Measurements from ENCODE around the gene TCL1B. TPM values are rescaled to one million over a fixed set of nuclear protein-coding genes. Genes with fewer than 3 reads are reported as not detected.

The TCL1B gene
- total and polyA plus RNA-seq, 2 donors (not counting 1 experiment from before 2014, with no cell fraction given) = 5.7 to 9.6 TPM

DNA sequence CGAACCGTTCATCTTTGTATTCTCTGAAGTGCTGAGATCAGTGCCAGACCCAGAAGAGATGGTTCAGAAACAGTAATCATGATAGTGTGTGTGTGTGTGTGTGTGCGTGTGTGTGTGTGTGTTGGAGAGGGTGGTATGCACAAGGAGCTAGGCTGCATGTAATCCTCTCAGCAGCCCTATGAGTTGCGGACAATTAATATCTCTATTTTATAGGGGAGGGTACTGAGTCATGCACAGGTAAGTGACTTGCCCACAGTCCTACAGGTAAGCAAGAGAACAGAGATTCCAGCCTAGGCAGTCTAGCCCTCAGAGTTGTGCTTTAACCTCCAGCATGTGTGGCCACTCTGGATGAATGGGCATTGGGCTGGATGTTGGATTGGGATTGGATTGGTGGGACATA lies 55.6 kb downstream of the TCL1B start:
- peaks cover 0 to 16% (median 14%) of the 10 kb centered on the region in 3 donors for H3K9me3 ChIP-seq (ENCODE audit: control extremely low read depth in 1 of 3, control insufficient read depth in 2 of 3, insufficient read depth in 1 of 3, low read length in 2 of 3)
- DNase-seq = no peak
- Mint-ChIP-seq H3K27ac (no peak overlapping the region), H3K9me3 (ENCODE audit: insufficient read depth) (peaks cover 5% of the 10 kb centered on the region), H3K27me3 (peaks cover 4% of the 10 kb centered on the region), H3K4me1 (peaks cover 28% of the 10 kb centered on the region), H3K4me3 (no peak overlapping the region)
- H3K4me3 ChIP-seq (ENCODE audit: control extremely low read depth in 1 of 5, extremely low read depth in 1 of 5, insufficient read depth in 1 of 5, low read depth in 2 of 5, low read length in 4 of 5) = no peak overlapping the region
- H3K36me3 ChIP-seq (replicated peaks in 1 of 2; ENCODE audit: control extremely low read depth in 1 of 2, control insufficient read depth in 1 of 2, extremely low read depth in 1 of 2, insufficient read depth in 2 of 2, low read length in 1 of 2) = no peaks in the 10 kb centered on the region
- 84% methylated on average over 2 of the region's 4 CpGs for WGBS (ENCODE audit: insufficient coverage)
- H3K27me3 ChIP-seq (replicated peaks in 1 of 4; ENCODE audit: control extremely low read depth in 1 of 4, control insufficient read depth in 3 of 4, insufficient read depth in 4 of 4, low read length in 3 of 4) = no peaks in the 10 kb centered on the region
- peaks cover 27 to 28% of the 10 kb centered on the region in 2 donors for H3K4me1 ChIP-seq (ENCODE audit: control insufficient read depth in 2 of 2, insufficient read depth in 2 of 2, low read length in 2 of 2)
- no peak for ATAC-seq (ENCODE audit: low read depth)
- H2AFZ ChIP-seq (ENCODE audit: insufficient read depth, low read depth, low read length, poor library complexity, severe bottlenecking) = no peak overlapping the region
- H3K9ac ChIP-seq (ENCODE audit: low read length) = no peak overlapping the region
- ChIA-PET CTCF (interaction anchor here (1.1 kb wide), 1 partner anchor 32 kb away, joined by 3 read pairs; no protein-coding TSS in a partner anchor), POLR2A (no interaction called here)
- no peaks in the 10 kb centered on the region for H4K20me1 ChIP-seq (ENCODE audit: control insufficient read depth, insufficient read depth, low read length, poor library complexity, severe bottlenecking)
- no peak for TF ChIP-seq EZH2 (IDR thresholded peaks at IDR 0.05; ENCODE audit: borderline replicate concordance, insufficient read depth, low read depth, low read length, poor library complexity, severe bottlenecking)
- TF ChIP-seq, protein P1, sequence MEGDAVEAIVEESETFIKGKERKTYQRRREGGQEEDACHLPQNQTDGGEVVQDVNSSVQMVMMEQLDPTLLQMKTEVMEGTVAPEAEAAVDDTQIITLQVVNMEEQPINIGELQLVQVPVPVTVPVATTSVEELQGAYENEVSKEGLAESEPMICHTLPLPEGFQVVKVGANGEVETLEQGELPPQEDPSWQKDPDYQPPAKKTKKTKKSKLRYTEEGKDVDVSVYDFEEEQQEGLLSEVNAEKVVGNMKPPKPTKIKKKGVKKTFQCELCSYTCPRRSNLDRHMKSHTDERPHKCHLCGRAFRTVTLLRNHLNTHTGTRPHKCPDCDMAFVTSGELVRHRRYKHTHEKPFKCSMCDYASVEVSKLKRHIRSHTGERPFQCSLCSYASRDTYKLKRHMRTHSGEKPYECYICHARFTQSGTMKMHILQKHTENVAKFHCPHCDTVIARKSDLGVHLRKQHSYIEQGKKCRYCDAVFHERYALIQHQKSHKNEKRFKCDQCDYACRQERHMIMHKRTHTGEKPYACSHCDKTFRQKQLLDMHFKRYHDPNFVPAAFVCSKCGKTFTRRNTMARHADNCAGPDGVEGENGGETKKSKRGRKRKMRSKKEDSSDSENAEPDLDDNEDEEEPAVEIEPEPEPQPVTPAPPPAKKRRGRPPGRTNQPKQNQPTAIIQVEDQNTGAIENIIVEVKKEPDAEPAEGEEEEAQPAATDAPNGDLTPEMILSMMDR (IDR thresholded peaks at IDR 0.05) = no peak
- intact Hi-C loops (cut with micrococcal nuclease) = no loop called here
- no peak overlapping the region for H3K27ac ChIP-seq (ENCODE audit: low read length in 2 of 2)
- H3K4me2 ChIP-seq (replicated peaks; ENCODE audit: low read depth, low read length, poor library complexity, severe bottlenecking) = no peak overlapping the region
- peaks cover 76% of the 10 kb centered on the region for H3K79me2 ChIP-seq (ENCODE audit: control insufficient read depth, insufficient read depth, low read length)

Small RNAs within 50 kb of the gene (small RNA-seq; reads per million reads assigned to genes)
- not detected for gene RF02193 (ENCODE audit: insufficient read length, low read depth, low replicate concordance)

Other genes starting within 250 kb of the TCL1B start
- gene SYNE3, start 169.8 kb upstream of the TCL1B start, total RNA-seq = 76.1 and 79.5 TPM in 2 replicates
- 17.8 and 20.2 TPM in 2 replicates for gene SYNE3, start 169.8 kb upstream of the TCL1B start, polyA plus RNA-seq
- 17.0 and 18.4 TPM in 2 replicates for gene GLRX5, start 151.4 kb upstream of the TCL1B start, total RNA-seq
- gene GLRX5, start 151.4 kb upstream of the TCL1B start, polyA plus RNA-seq = 7.7 and 7.8 TPM in 2 replicates
- 272 and 275 TPM in 2 replicates for gene TCL1A, start 27.7 kb downstream of the TCL1B start, total RNA-seq
- 623 and 770 TPM in 2 replicates for gene TCL1A, start 27.7 kb downstream of the TCL1B start, polyA plus RNA-seq
- gene TUNAR, start 190.4 kb downstream of the TCL1B start, total RNA-seq = 0.39 and 0.81 TPM in 2 replicates
- gene TUNAR, start 190.4 kb downstream of the TCL1B start, polyA plus RNA-seq = 0.48 and 1.2 TPM in 2 replicates

Measured in B cell (primary cell).